ENCODE measurements around the gene P2RY4. TPM values are rescaled to one million over a fixed set of nuclear protein-coding genes. Genes with fewer than 3 reads are reported as not detected.

P2RY4 gene
- polyA plus RNA-seq, 1 of the 3 experiments (the other 2 are of a cell fraction): 0.05 TPM

DNA sequence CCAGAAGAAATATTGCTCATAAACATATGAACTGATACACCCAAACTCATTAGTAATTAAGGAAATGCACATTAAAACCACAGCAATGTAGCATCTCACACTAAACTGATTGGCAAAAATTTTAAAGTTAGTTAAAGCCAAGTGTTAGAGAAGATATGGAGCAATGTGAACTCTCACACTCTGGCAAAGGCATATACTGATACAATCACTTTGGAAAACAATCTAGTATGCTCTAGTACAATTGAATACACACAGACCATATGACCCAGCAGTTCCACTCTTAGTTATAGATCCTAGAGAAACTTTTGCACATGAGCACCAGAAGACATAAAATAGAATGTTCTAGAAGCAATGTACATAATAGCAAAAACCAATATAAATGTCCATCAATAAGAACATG, 34.0 kb downstream of the P2RY4 start:
- H3K9me2 ChIP-seq: no peaks in the 10 kb centered on the region
- ChIA-PET CTCF (no interaction called here), POLR2A (no interaction called here)
- no peak overlapping the region for H2AFZ ChIP-seq (ENCODE audit: low read depth)
- H3K79me2 ChIP-seq (ENCODE audit: insufficient read depth): no peaks in the 10 kb centered on the region
- no peaks in the 10 kb centered on the region for H4K20me1 ChIP-seq (ENCODE audit: insufficient read depth)
- no peak overlapping the region for H3K4me2 ChIP-seq
- H3K4me3 ChIP-seq (ENCODE audit: low read depth in 2 of 2, low read length in 1 of 2): no peak overlapping the region
- H3K9ac ChIP-seq: no peak overlapping the region
- TF ChIP-seq MXI1 (IDR thresholded peaks at IDR 0.05; ENCODE audit: low read depth, low read length) (no peak), NRF1 (IDR thresholded peaks at IDR 0.05; ENCODE audit: low read depth, low read length) (no peak), FOSL2 (IDR thresholded peaks at IDR 0.05; ENCODE audit: borderline replicate concordance, low read depth) (no peak), TCF12 (IDR thresholded peaks at IDR 0.05) (no peak), GATA2 (CRISPR knock-in tag; IDR thresholded peaks at IDR 0.05) (no peak), GABPA (IDR thresholded peaks at IDR 0.05; ENCODE audit: low read depth) (no peak), FOXM1 (IDR thresholded peaks at IDR 0.05; ENCODE audit: low read depth) (no peak), EP300 (IDR thresholded peaks at IDR 0.05; ENCODE audit: borderline replicate concordance in 1 of 2, low read depth in 1 of 2, low read length in 1 of 2) (no peak), ELF1 (IDR thresholded peaks at IDR 0.05) (no peak), NFIC (IDR thresholded peaks at IDR 0.05; ENCODE audit: borderline replicate concordance) (no peak), CHD2 (IDR thresholded peaks at IDR 0.05; ENCODE audit: low read length, partially characterized antibody) (no peak), JUND (IDR thresholded peaks at IDR 0.05) (no peak)
- TF ChIP-seq, protein P1, sequence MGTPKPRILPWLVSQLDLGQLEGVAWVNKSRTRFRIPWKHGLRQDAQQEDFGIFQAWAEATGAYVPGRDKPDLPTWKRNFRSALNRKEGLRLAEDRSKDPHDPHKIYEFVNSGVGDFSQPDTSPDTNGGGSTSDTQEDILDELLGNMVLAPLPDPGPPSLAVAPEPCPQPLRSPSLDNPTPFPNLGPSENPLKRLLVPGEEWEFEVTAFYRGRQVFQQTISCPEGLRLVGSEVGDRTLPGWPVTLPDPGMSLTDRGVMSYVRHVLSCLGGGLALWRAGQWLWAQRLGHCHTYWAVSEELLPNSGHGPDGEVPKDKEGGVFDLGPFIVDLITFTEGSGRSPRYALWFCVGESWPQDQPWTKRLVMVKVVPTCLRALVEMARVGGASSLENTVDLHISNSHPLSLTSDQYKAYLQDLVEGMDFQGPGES (IDR thresholded peaks at IDR 0.05; ENCODE audit: low read depth, low read length): no peak
- TF ChIP-seq, protein P2, sequence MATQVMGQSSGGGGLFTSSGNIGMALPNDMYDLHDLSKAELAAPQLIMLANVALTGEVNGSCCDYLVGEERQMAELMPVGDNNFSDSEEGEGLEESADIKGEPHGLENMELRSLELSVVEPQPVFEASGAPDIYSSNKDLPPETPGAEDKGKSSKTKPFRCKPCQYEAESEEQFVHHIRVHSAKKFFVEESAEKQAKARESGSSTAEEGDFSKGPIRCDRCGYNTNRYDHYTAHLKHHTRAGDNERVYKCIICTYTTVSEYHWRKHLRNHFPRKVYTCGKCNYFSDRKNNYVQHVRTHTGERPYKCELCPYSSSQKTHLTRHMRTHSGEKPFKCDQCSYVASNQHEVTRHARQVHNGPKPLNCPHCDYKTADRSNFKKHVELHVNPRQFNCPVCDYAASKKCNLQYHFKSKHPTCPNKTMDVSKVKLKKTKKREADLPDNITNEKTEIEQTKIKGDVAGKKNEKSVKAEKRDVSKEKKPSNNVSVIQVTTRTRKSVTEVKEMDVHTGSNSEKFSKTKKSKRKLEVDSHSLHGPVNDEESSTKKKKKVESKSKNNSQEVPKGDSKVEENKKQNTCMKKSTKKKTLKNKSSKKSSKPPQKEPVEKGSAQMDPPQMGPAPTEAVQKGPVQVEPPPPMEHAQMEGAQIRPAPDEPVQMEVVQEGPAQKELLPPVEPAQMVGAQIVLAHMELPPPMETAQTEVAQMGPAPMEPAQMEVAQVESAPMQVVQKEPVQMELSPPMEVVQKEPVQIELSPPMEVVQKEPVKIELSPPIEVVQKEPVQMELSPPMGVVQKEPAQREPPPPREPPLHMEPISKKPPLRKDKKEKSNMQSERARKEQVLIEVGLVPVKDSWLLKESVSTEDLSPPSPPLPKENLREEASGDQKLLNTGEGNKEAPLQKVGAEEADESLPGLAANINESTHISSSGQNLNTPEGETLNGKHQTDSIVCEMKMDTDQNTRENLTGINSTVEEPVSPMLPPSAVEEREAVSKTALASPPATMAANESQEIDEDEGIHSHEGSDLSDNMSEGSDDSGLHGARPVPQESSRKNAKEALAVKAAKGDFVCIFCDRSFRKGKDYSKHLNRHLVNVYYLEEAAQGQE (IDR thresholded peaks at IDR 0.05; ENCODE audit: low read depth, low read length): no peak
- TF ChIP-seq, protein P3, sequence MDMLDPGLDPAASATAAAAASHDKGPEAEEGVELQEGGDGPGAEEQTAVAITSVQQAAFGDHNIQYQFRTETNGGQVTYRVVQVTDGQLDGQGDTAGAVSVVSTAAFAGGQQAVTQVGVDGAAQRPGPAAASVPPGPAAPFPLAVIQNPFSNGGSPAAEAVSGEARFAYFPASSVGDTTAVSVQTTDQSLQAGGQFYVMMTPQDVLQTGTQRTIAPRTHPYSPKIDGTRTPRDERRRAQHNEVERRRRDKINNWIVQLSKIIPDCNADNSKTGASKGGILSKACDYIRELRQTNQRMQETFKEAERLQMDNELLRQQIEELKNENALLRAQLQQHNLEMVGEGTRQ (IDR thresholded peaks at IDR 0.05; ENCODE audit: borderline replicate concordance, low read depth, low read length): no peak
- TF ChIP-seq, protein P4, sequence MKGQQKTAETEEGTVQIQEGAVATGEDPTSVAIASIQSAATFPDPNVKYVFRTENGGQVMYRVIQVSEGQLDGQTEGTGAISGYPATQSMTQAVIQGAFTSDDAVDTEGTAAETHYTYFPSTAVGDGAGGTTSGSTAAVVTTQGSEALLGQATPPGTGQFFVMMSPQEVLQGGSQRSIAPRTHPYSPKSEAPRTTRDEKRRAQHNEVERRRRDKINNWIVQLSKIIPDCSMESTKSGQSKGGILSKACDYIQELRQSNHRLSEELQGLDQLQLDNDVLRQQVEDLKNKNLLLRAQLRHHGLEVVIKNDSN (IDR thresholded peaks at IDR 0.05; ENCODE audit: borderline replicate concordance, low read depth): no peak
- TF ChIP-seq, protein P5, sequence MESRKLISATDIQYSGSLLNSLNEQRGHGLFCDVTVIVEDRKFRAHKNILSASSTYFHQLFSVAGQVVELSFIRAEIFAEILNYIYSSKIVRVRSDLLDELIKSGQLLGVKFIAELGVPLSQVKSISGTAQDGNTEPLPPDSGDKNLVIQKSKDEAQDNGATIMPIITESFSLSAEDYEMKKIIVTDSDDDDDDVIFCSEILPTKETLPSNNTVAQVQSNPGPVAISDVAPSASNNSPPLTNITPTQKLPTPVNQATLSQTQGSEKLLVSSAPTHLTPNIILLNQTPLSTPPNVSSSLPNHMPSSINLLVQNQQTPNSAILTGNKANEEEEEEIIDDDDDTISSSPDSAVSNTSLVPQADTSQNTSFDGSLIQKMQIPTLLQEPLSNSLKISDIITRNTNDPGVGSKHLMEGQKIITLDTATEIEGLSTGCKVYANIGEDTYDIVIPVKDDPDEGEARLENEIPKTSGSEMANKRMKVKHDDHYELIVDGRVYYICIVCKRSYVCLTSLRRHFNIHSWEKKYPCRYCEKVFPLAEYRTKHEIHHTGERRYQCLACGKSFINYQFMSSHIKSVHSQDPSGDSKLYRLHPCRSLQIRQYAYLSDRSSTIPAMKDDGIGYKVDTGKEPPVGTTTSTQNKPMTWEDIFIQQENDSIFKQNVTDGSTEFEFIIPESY (IDR thresholded peaks at IDR 0.05; ENCODE audit: borderline replicate concordance, low read depth): no peak
- no peaks in the 10 kb centered on the region for H3F3A ChIP-seq (replicated peaks; ENCODE audit: insufficient read depth)
- DNase-seq: no peak
- H3K4me1 ChIP-seq (ENCODE audit: control insufficient read depth in 1 of 2, insufficient read depth in 2 of 2, low read depth in 1 of 2, low read length in 1 of 2): no peaks in the 10 kb centered on the region
- no peaks in the 10 kb centered on the region; the same call in 1 of the 2 replicates for H3K27me3 ChIP-seq (ENCODE audit: insufficient read depth)
- H3K36me3 ChIP-seq (replicated peaks in 1 of 2; ENCODE audit: control insufficient read depth in 1 of 2, insufficient read depth in 2 of 2, low read length in 1 of 2): no peaks in the 10 kb centered on the region
- no peak overlapping the region for H3K27ac ChIP-seq (ENCODE audit: low read depth in 2 of 2, low read length in 1 of 2)
- no peaks in the 10 kb centered on the region for H3K9me3 ChIP-seq

Data from SK-N-SH (cell line).